WTC11 (cell line): Measurements from ENCODE around the gene SIT1. TPM values are rescaled to one million over a fixed set of nuclear protein-coding genes. Genes with fewer than 3 reads are reported as not detected.

Experiments
- ATAC-seq: fragments of 200-7000 bp; cut with Tn5 transposase; 2 replicates; pipeline ENCODE4 v1.10.0; 2021; ENCODE audit warnings: mild to moderate bottlenecking, moderate library complexity
- CTCF ChIA-PET: fragments of 300-600 bp; sonication (Branson Sonifier 250); formaldehyde crosslinking; loops from one replicate; lab custom pipeline; 2021; ENCODE audit warnings: antibody characterized with exemption; lab: Charles Lee
- POLR2A ChIA-PET: fragments of 350-600 bp; sonication (Branson Sonifier 250); formaldehyde crosslinking; loops from one replicate; lab custom pipeline; 2021; ENCODE audit warnings: antibody characterized with exemption; lab: Charles Lee
- DNase-seq: peaks from one replicate; pipeline ENCODE4 v3.0.0; 2021; ENCODE audit warnings: low spot score
- H3K27ac Mint-ChIP-seq: 2 replicates; pipeline ENCODE4 v1.8.0; 2021; ENCODE audit warnings: mixed read lengths
- H3K27me3 Mint-ChIP-seq: 2 replicates; pipeline ENCODE4 v1.8.0; 2021; ENCODE audit warnings: low read depth, mild to moderate bottlenecking, moderate library complexity, mixed read lengths
- H3K36me3 Mint-ChIP-seq: 2 replicates; pipeline ENCODE4 v1.8.0; 2021; ENCODE audit warnings: mixed read lengths
- H3K4me1 Mint-ChIP-seq: 2 replicates; pipeline ENCODE4 v1.8.0; 2022; ENCODE audit warnings: mixed read lengths
- H3K4me3 Mint-ChIP-seq: 2 replicates; pipeline ENCODE4 v1.8.0; 2021; ENCODE audit warnings: mild to moderate bottlenecking, moderate library complexity, mixed read lengths
- H3K9me3 Mint-ChIP-seq: 2 replicates; pipeline ENCODE4 v1.8.0; 2021; ENCODE audit warnings: mixed read lengths
- ATF1 ChIP-seq: sonication (generic); formaldehyde crosslinking; IDR thresholded peaks from 2 replicates; pipeline ENCODE4 v1.8.1; 2023; ENCODE audit warnings: mild to moderate bottlenecking, moderate library complexity, missing genetic modification reagents
- ETV6 ChIP-seq: sonication (generic); formaldehyde crosslinking; IDR thresholded peaks from 2 replicates; pipeline ENCODE4 v1.8.1; 2022; ENCODE audit warnings: mild to moderate bottlenecking, missing genetic modification reagents
- GABPB1 ChIP-seq: sonication (generic); formaldehyde crosslinking; IDR thresholded peaks from 2 replicates; pipeline ENCODE4 v1.8.1; 2023; ENCODE audit warnings: mild to moderate bottlenecking, missing genetic modification reagents
- HMGA2 ChIP-seq: fragments of 250-450 bp; sonication (Bioruptor Pico); IDR thresholded peaks from 2 replicates; pipeline ENCODE4 v1.4.0; 2021; ENCODE audit warnings: mild to moderate bottlenecking, moderate library complexity
- JAZF1 ChIP-seq: fragments of 250-450 bp; sonication (Bioruptor Pico); IDR thresholded peaks from 2 replicates; pipeline ENCODE4 v1.9.0; 2021; ENCODE audit warnings: moderate library complexity, mild to moderate bottlenecking, inconsistent platforms
- KAT7 ChIP-seq: sonication (generic); formaldehyde crosslinking; IDR thresholded peaks from 2 replicates; pipeline ENCODE4 v1.8.1; 2023; ENCODE audit warnings: missing genetic modification reagents, mild to moderate bottlenecking, borderline replicate concordance
- NFATC4 ChIP-seq: fragments of 250-450 bp; sonication (Bioruptor Pico); IDR thresholded peaks from 2 replicates; pipeline ENCODE4 v1.9.0; 2021; ENCODE audit warnings: mild to moderate bottlenecking
- NFE2L1 ChIP-seq: sonication (generic); formaldehyde crosslinking; IDR thresholded peaks from 2 replicates; pipeline ENCODE4 v1.8.1; 2023; ENCODE audit warnings: missing genetic modification reagents
- NR3C1 ChIP-seq: sonication (generic); formaldehyde crosslinking; conservative IDR thresholded peaks from 2 replicates; pipeline ENCODE4 v1.8.1; 2023; ENCODE audit warnings: low read depth, mild to moderate bottlenecking, missing genetic modification reagents
- RORB ChIP-seq: fragments of 250-450 bp; sonication (Bioruptor Pico); IDR thresholded peaks from 2 replicates; pipeline ENCODE4 v1.9.0; 2021; ENCODE audit warnings: mild to moderate bottlenecking
- SMAD4 ChIP-seq: sonication (generic); formaldehyde crosslinking; IDR thresholded peaks from 2 replicates; pipeline ENCODE4 v1.8.0; 2022; ENCODE audit warnings: mild to moderate bottlenecking, missing genetic modification reagents
- ZNF232 ChIP-seq: sonication (generic); formaldehyde crosslinking; IDR thresholded peaks from 2 replicates; pipeline ENCODE4 v1.8.0; 2022; ENCODE audit warnings: mild to moderate bottlenecking, missing genetic modification reagents
- ZNF416 ChIP-seq: fragments of 250-450 bp; sonication (Bioruptor Pico); IDR thresholded peaks from 2 replicates; pipeline ENCODE4 v1.9.0; 2021; ENCODE audit warnings: mild to moderate bottlenecking, inconsistent platforms
- total RNA-seq: library from RNA; stranded (reverse); gene quantifications from 3 replicates; pipeline ENCODE4 v1.2.3, GENCODE V29; 2021
- TF ChIP-seq, protein P1 (sequence below): fragments of 250-450 bp; sonication (Bioruptor Pico); conservative IDR thresholded peaks from 2 replicates; pipeline ENCODE4 v1.9.0; 2021; ENCODE audit warnings: mild to moderate bottlenecking
- TF ChIP-seq, protein P2 (sequence below): sonication (generic); formaldehyde crosslinking; IDR thresholded peaks from 2 replicates; pipeline ENCODE4 v1.8.0; 2022; ENCODE audit warnings: mild to moderate bottlenecking, missing genetic modification reagents
- TF ChIP-seq, protein P3 (sequence below): sonication (generic); formaldehyde crosslinking; IDR thresholded peaks from 2 replicates; pipeline ENCODE4 v1.8.0; 2023; ENCODE audit warnings: missing genetic modification reagents
- TF ChIP-seq, protein P4 (sequence below): sonication (generic); formaldehyde crosslinking; IDR thresholded peaks from 2 replicates; pipeline ENCODE4 v1.8.1; 2023; ENCODE audit warnings: mild to moderate bottlenecking, missing genetic modification reagents, moderate library complexity
- TF ChIP-seq, protein P5 (sequence below): sonication (generic); formaldehyde crosslinking; IDR thresholded peaks from 2 replicates; pipeline ENCODE4 v1.8.0; 2023; ENCODE audit warnings: missing genetic modification reagents, mild to moderate bottlenecking, borderline replicate concordance

SIT1 gene
- total RNA-seq, 1 experiment from 2014 or later = 4.1 TPM

DNA sequence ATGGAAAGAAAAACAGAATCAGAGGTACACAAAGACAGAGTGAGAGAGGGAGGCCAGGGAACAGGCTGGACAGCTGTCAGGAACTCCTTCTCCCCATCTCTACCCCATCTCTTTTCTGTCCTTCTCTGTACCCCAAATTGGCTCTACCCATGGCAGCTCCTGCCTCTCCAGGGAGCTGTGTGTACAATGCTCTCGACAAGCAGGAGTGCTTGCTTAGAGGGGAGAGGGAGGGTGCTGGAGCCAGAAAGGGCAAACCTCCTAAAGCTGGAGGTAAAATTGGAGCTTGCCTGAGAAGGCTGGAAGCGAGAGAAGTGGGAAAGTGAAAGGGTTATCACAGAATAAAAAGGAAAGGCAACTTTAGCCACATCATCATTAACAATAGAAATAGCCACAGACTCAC, 32.6 kb upstream of the SIT1 start:
- Mint-ChIP-seq H3K4me3 (no peak overlapping the region), H3K27ac (peak overlapping the region; percentile 20; the same call in 1 of the 2 replicates), H3K9me3 (no peaks in the 10 kb centered on the region), H3K36me3 (peaks cover 41% of the 10 kb centered on the region), H3K27me3 (no peaks in the 10 kb centered on the region)
- ChIA-PET CTCF (interaction anchor here (1.3 to 1.4 kb wide), 2 partner anchors 13 to 49 kb away, joined by 3 to 5 read pairs; partner anchors contain the start of genes CREB3 and TLN1), POLR2A (interaction anchor here (1.0 to 1.2 kb wide), 2 partner anchors 8 to 18 kb away, joined by 3 read pairs; partner anchors contain the start of gene ARHGEF39)
- TF ChIP-seq ZNF232 (CRISPR knock-in tag) (no peak), GABPB1 (CRISPR knock-in tag) (no peak), RORB (CRISPR knock-in tag) (no peak), JAZF1 (no peak), ATF1 (CRISPR knock-in tag) (no peak), ETV6 (CRISPR knock-in tag) (no peak), KAT7 (CRISPR knock-in tag) (no peak), SMAD4 (CRISPR knock-in tag) (no peak), NFATC4 (CRISPR knock-in tag) (no peak), ZNF416 (CRISPR knock-in tag) (no peak), HMGA2 (CRISPR knock-in tag) (no peak), NR3C1 (CRISPR knock-in tag) (no peak), NFE2L1 (CRISPR knock-in tag) (no peak)
- TF ChIP-seq, protein P1, sequence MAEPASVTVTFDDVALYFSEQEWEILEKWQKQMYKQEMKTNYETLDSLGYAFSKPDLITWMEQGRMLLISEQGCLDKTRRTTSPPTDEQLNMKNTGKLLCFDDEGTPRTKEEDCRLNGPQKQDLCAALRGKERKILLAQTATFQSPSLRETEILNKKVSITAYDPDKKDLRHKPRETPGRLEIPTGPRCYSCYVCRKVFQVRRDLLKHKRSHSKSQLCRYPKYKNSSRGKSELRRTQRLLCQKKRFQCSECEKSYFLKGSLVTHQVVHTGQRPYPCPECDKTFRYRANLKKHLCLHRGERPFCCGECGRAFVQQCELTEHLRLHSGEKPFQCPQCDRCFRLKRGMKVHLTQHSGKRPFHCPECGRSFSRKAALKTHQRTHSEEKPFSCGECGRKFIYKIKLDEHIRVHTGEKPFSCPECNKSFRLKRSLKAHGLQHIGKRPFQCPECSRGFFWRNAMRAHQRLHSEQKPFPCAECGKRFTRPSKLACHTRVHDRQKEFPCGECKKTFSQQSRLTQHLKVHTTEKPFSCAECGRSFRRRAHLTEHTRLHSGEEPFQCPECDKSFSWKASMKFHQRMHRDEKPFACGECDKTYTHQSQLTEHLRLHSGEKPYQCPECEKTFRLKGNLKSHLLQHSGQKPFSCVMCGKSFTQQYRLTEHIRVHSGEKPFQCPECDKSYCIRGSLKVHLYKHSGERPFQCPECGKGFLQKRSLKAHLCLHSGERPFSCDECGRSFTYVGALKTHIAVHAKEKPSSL = no peak
- TF ChIP-seq, protein P2, sequence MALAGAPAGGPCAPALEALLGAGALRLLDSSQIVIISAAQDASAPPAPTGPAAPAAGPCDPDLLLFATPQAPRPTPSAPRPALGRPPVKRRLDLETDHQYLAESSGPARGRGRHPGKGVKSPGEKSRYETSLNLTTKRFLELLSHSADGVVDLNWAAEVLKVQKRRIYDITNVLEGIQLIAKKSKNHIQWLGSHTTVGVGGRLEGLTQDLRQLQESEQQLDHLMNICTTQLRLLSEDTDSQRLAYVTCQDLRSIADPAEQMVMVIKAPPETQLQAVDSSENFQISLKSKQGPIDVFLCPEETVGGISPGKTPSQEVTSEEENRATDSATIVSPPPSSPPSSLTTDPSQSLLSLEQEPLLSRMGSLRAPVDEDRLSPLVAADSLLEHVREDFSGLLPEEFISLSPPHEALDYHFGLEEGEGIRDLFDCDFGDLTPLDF = no peak
- TF ChIP-seq, protein P3, sequence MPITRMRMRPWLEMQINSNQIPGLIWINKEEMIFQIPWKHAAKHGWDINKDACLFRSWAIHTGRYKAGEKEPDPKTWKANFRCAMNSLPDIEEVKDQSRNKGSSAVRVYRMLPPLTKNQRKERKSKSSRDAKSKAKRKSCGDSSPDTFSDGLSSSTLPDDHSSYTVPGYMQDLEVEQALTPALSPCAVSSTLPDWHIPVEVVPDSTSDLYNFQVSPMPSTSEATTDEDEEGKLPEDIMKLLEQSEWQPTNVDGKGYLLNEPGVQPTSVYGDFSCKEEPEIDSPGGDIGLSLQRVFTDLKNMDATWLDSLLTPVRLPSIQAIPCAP = no peak
- TF ChIP-seq, protein P4, sequence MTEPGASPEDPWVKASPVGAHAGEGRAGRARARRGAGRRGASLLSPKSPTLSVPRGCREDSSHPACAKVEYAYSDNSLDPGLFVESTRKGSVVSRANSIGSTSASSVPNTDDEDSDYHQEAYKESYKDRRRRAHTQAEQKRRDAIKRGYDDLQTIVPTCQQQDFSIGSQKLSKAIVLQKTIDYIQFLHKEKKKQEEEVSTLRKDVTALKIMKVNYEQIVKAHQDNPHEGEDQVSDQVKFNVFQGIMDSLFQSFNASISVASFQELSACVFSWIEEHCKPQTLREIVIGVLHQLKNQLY (CRISPR knock-in tag) = no peak
- TF ChIP-seq, protein P5, sequence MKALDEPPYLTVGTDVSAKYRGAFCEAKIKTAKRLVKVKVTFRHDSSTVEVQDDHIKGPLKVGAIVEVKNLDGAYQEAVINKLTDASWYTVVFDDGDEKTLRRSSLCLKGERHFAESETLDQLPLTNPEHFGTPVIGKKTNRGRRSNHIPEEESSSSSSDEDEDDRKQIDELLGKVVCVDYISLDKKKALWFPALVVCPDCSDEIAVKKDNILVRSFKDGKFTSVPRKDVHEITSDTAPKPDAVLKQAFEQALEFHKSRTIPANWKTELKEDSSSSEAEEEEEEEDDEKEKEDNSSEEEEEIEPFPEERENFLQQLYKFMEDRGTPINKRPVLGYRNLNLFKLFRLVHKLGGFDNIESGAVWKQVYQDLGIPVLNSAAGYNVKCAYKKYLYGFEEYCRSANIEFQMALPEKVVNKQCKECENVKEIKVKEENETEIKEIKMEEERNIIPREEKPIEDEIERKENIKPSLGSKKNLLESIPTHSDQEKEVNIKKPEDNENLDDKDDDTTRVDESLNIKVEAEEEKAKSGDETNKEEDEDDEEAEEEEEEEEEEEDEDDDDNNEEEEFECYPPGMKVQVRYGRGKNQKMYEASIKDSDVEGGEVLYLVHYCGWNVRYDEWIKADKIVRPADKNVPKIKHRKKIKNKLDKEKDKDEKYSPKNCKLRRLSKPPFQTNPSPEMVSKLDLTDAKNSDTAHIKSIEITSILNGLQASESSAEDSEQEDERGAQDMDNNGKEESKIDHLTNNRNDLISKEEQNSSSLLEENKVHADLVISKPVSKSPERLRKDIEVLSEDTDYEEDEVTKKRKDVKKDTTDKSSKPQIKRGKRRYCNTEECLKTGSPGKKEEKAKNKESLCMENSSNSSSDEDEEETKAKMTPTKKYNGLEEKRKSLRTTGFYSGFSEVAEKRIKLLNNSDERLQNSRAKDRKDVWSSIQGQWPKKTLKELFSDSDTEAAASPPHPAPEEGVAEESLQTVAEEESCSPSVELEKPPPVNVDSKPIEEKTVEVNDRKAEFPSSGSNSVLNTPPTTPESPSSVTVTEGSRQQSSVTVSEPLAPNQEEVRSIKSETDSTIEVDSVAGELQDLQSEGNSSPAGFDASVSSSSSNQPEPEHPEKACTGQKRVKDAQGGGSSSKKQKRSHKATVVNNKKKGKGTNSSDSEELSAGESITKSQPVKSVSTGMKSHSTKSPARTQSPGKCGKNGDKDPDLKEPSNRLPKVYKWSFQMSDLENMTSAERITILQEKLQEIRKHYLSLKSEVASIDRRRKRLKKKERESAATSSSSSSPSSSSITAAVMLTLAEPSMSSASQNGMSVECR (CRISPR knock-in tag) = no peak
- TF ChIP-seq, all 79 proteins: peak for 0
- H3K4me1 Mint-ChIP-seq = peaks cover 19% of the 10 kb centered on the region
- DNase-seq = no peak
- no peak for ATAC-seq
